OCI-LY1 (cell line): ENCODE measurements around the gene LYPLA2.

Source experiments
- H2AFZ ChIP-seq: fragments of 200-600 bp; sonication (generic), shearing (Covaris generic); 2 replicates; pipeline ENCODE4 v1.6.0; 2014; ENCODE audit warnings: antibody characterized with exemption, mild to moderate bottlenecking, low read length
- H3F3A ChIP-seq: fragments of 200-600 bp; sonication (generic), shearing (Covaris generic); 2 replicates; pipeline ENCODE4 v1.6.0; 2014; ENCODE audit warnings: mild to moderate bottlenecking, antibody characterized with exemption, low read length, moderate library complexity; ENCODE audit not compliant: insufficient read depth
- H3K27ac ChIP-seq: fragments of 200-600 bp; sonication (generic); 2 replicates; pipeline ENCODE4 v1.5.1; 2014; ENCODE audit warnings: low read length, mixed run types, mild to moderate bottlenecking, low read depth; ENCODE audit not compliant: poor library complexity, severe bottlenecking
- H3K27me3 ChIP-seq: fragments of 200-600 bp; sonication (generic); 2 replicates; pipeline ENCODE4 v1.6.0; 2014; ENCODE audit warnings: antibody characterized with exemption, mild to moderate bottlenecking, low read length, moderate library complexity; ENCODE audit not compliant: insufficient read depth
- H3K36me3 ChIP-seq: fragments of 200-600 bp; sonication (generic); 2 replicates; pipeline ENCODE4 v1.6.1; 2014; ENCODE audit warnings: mild to moderate bottlenecking, antibody characterized with exemption, low read length, moderate library complexity, mixed read lengths; ENCODE audit not compliant: insufficient read depth
- H3K4me1 ChIP-seq: fragments of 200-600 bp; sonication (generic); 2 replicates; pipeline ENCODE4 v1.5.1; 2014; ENCODE audit warnings: mild to moderate bottlenecking, low read length, moderate library complexity; ENCODE audit not compliant: insufficient read depth, severe bottlenecking
- H3K4me2 ChIP-seq: fragments of 200-600 bp; sonication (generic), shearing (Covaris generic); 2 replicates; pipeline ENCODE4 v1.6.1; 2014; ENCODE audit warnings: low read length
- H3K4me3 ChIP-seq: fragments of 200-600 bp; sonication (generic); 2 replicates; pipeline ENCODE4 v1.5.1; 2014; ENCODE audit warnings: low read length, low read depth, mild to moderate bottlenecking, mixed read lengths; ENCODE audit not compliant: poor library complexity, severe bottlenecking
- H3K79me2 ChIP-seq: fragments of 200-600 bp; shearing (Covaris generic); 2 replicates; pipeline ENCODE4 v1.6.1; 2016; ENCODE audit warnings: mixed run types, low read length, mixed read lengths; ENCODE audit not compliant: insufficient read depth
- H3K9ac ChIP-seq: fragments of 200-600 bp; sonication (generic), shearing (Covaris generic); 2 replicates; pipeline ENCODE4 v1.6.1; 2014; ENCODE audit warnings: mild to moderate bottlenecking, low read length, mixed read lengths
- H3K9me2 ChIP-seq: fragments of 200-600 bp; sonication (generic), shearing (Covaris generic); 2 replicates; pipeline ENCODE4 v1.6.1; 2014; ENCODE audit warnings: low read depth, mild to moderate bottlenecking, low read length, mixed read lengths
- H3K9me3 ChIP-seq: fragments of 200-600 bp; shearing (Covaris generic); 2 replicates; pipeline ENCODE4 v1.6.1; 2014; ENCODE audit warnings: low read length, mixed read lengths
- H4K20me1 ChIP-seq: fragments of 200-600 bp; sonication (generic), shearing (Covaris generic); 2 replicates; pipeline ENCODE4 v1.6.0; 2016; ENCODE audit warnings: mild to moderate bottlenecking, low read length; ENCODE audit not compliant: insufficient read depth
- EZH2 ChIP-seq: fragments of 200-600 bp; sonication (generic), shearing (Covaris generic); IDR thresholded peaks from 2 replicates; pipeline ENCODE4 v1.8.0; 2017; ENCODE audit warnings: borderline replicate concordance, mixed run types, mild to moderate bottlenecking, antibody characterized with exemption, low read length, moderate library complexity, mixed read lengths
- TF ChIP-seq, protein P1 (sequence below): fragments of 200-600 bp; sonication (generic), shearing (Covaris generic); IDR thresholded peaks from 2 replicates; pipeline ENCODE4 v1.5.1; 2017; ENCODE audit warnings: mild to moderate bottlenecking, antibody characterized with exemption, low read length, moderate library complexity, mixed read lengths

The LYPLA2 gene

DNA sequence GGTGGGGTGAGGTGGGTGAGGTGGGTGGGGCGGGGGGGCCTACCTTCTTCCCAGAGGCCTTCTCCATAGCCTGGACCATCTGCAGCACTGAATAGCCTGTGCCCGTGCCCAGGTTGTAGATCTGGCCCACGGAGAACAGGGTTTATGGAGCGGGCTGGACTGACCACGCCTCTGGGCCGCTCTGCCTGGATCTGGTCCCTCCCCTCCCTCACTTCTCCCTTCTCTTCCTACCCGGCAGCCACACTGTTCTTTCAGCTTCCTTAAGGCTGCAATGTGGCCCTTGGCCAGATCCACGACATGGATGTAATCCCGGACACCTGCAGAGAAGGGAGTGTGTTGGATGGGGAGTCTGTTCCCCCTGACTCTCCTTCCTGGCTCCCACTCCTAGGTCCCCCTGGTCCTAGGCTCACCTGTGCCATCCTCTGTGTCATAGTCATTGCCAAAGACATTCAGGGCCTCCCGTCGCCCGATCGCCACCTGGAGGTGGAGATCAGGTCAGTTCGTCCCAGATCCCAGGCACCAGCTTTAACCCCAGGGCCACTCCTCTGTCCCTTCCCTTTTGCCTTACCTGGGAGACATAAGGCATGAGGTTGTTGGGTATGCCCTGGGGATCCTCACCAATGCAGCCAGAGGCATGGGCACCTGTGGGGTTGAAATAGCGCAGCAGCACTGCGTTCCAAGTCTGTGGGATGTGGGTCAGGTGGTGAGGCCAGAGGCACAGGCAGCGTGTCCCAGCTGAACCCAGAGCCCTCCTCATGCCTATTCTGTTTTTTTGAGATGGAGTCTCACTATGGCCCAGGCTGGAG lies 5.7 kb downstream of the LYPLA2 start:
- no peaks in the 10 kb centered on the region for H3K27me3 ChIP-seq
- H3K9ac ChIP-seq, result no peak overlapping the region
- H3K9me2 ChIP-seq, result no peaks in the 10 kb centered on the region
- no peak overlapping the region for H3K4me3 ChIP-seq
- no peaks in the 10 kb centered on the region for H3K9me3 ChIP-seq
- H3K36me3 ChIP-seq, result peaks cover 20% of the 10 kb centered on the region; the same call in 1 of the 2 replicates
- H3K4me2 ChIP-seq, result no peak overlapping the region
- TF ChIP-seq, protein P1, sequence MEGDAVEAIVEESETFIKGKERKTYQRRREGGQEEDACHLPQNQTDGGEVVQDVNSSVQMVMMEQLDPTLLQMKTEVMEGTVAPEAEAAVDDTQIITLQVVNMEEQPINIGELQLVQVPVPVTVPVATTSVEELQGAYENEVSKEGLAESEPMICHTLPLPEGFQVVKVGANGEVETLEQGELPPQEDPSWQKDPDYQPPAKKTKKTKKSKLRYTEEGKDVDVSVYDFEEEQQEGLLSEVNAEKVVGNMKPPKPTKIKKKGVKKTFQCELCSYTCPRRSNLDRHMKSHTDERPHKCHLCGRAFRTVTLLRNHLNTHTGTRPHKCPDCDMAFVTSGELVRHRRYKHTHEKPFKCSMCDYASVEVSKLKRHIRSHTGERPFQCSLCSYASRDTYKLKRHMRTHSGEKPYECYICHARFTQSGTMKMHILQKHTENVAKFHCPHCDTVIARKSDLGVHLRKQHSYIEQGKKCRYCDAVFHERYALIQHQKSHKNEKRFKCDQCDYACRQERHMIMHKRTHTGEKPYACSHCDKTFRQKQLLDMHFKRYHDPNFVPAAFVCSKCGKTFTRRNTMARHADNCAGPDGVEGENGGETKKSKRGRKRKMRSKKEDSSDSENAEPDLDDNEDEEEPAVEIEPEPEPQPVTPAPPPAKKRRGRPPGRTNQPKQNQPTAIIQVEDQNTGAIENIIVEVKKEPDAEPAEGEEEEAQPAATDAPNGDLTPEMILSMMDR, result peak; percentile 43; the same call in 1 of the 2 replicates
- no peak for TF ChIP-seq EZH2
- peaks cover 2% of the 10 kb centered on the region; the same call in 1 of the 2 replicates for H3K79me2 ChIP-seq
- H3F3A ChIP-seq, result no peaks in the 10 kb centered on the region
- no peak overlapping the region for H2AFZ ChIP-seq
- no peak overlapping the region for H3K27ac ChIP-seq
- peaks cover 36% of the 10 kb centered on the region for H3K4me1 ChIP-seq
- H4K20me1 ChIP-seq, result no peaks in the 10 kb centered on the region

DNA sequence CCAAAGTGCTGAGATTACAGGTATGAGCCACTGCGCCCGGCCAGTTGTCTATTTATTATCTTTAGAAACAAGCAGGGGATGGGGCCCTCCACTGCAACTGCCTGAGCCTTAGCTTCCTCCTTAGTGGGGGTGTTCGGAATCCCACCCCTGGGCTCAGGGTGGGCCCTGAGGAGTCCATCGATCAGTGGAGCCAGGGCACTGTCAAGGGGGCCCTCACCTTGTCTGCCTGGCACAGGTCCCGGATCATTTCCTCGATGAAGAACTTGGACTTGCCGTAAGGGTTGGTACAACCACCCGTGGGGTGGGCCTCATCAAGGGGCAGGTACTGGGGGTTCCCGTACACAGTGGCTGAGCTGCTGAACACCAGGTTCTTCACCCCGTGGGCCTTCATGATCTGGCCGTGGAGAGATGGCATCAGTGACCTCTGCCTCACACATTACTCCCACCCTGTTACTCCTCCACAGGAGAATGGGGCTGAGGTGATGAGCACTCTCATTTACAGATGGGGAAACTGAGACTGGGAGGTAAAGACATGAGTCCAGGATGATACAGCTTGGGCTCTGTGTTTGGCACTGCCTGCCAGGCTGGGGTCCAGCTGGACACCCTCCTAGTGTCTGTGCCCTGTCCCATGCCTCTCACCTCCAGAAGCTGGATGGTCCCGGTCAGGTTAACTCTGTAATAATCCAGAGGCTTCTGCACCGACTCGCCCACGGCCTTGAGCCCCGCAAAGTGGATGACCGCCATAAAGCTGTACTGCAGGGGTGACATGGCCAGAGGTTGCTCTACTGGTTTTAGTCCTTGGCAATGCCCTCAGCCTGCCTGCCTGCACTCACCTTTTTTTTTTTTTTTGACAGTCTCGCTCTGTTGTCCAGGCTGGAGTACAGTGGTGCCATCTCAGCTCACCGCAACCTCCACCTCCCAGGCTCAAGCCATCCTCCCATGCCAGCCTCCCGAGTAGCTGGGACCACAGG lies 6.8 kb downstream of the LYPLA2 start:
- Histone ChIP-seq H3K27ac (no peak overlapping the region), H3K79me2 (no peaks in the 10 kb centered on the region), H3K27me3 (no peaks in the 10 kb centered on the region), H3K9me3 (no peaks in the 10 kb centered on the region), H3F3A (no peaks in the 10 kb centered on the region), H3K9me2 (no peaks in the 10 kb centered on the region), H3K36me3 (peaks cover 20% of the 10 kb centered on the region; the same call in 1 of the 2 replicates), H3K4me3 (no peak overlapping the region), H2AFZ (no peak overlapping the region), H3K4me1 (peaks cover 26% of the 10 kb centered on the region), H3K4me2 (no peak overlapping the region), H3K9ac (no peak overlapping the region), H4K20me1 (no peaks in the 10 kb centered on the region)
- TF ChIP-seq, protein P1, result no peak
- TF ChIP-seq EZH2, result no peak

DNA sequence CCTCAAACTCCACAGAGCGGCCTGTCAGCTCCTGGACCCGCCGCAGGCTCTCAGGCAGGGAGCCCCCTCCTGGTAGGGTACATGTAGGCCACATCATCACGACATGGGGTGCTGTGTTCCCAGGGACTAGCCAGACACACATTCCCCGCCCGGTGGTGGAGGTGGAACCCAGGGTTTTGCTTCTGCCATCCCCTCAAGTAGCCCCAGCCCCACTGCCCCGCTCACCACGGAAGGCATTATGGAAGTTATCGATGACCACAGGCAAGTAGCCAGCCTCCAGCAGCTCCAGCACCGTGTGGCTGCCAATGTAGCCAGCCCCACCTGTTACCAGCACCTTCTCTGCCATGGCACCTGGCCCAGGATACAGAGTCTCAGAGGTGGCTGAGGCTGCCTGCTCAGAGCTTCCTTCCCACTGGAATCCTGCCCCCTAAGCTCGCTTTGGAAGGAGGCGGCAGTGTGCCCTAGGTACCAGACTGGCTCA lies 7.8 kb downstream of the LYPLA2 start:
- peaks cover 20% of the 10 kb centered on the region; the same call in 1 of the 2 replicates for H3K36me3 ChIP-seq
- no peaks in the 10 kb centered on the region for H3K9me3 ChIP-seq
- peaks cover 21% of the 10 kb centered on the region for H3K4me1 ChIP-seq
- H3K27ac ChIP-seq, result peak overlapping the region; percentile 18
- H2AFZ ChIP-seq, result no peak overlapping the region
- no peak overlapping the region for H3K4me3 ChIP-seq
- TF ChIP-seq, protein P1, result peak; percentile 52
- TF ChIP-seq EZH2, result no peak
- no peaks in the 10 kb centered on the region for H3F3A ChIP-seq
- H3K9ac ChIP-seq, result no peak overlapping the region
- no peaks in the 10 kb centered on the region for H3K27me3 ChIP-seq
- H3K9me2 ChIP-seq, result no peaks in the 10 kb centered on the region
- H3K4me2 ChIP-seq, result peak overlapping the region; percentile 93; the same call in 1 of the 2 replicates
- H3K79me2 ChIP-seq, result no peaks in the 10 kb centered on the region
- no peaks in the 10 kb centered on the region for H4K20me1 ChIP-seq
